ENCODE data around the gene UCK2. TPM values are rescaled to one million over a fixed set of nuclear protein-coding genes. Genes with fewer than 3 reads are reported as not detected.

Gene UCK2
- total and polyA plus RNA-seq, 2 of the 8 experiments (the other 6 are each of a cell fraction or from before 2014, with no cell fraction given) = 103 to 109 TPM

- Histone ChIP-seq H3K4me2 (ENCODE audit: insufficient read depth in 1 of 2, low read depth in 2 of 2, low read length in 2 of 2) (no peak overlapping the region), H2AFZ (ENCODE audit: low read length) (no peak overlapping the region), H2BK15ac (ENCODE audit: low read length) (no peak overlapping the region), H3K23me2 (ENCODE audit: low read depth, low read length) (no peaks in the 10 kb centered on the region), H3K36me3 (ENCODE audit: control insufficient read depth in 2 of 4, insufficient read depth in 4 of 4, low read length in 3 of 4) (peaks cover 11 to 50% (median 32%) of the 10 kb centered on the region in 4 experiments), H3K79me1 (ENCODE audit: low read depth, low read length) (peaks cover 12% of the 10 kb centered on the region), H2AK5ac (ENCODE audit: low read depth, low read length) (no peak overlapping the region), H3K9ac (replicated peaks in 1 of 4; ENCODE audit: extremely low read depth in 1 of 4, low read depth in 3 of 4, low read length in 3 of 4) (no peak overlapping the region), H3K23ac (ENCODE audit: insufficient read length) (no peak overlapping the region), H2BK5ac (ENCODE audit: low read depth, low read length) (no peak overlapping the region), H4K20me1 (replicated peaks in 1 of 2; ENCODE audit: control insufficient read depth in 1 of 2, insufficient read depth in 2 of 2, low read length in 2 of 2) (peaks cover 19 to 20% of the 10 kb centered on the region in 2 experiments), H3K14ac (ENCODE audit: insufficient read length) (no peak overlapping the region), H3K4me1 (replicated peaks in 1 of 4; ENCODE audit: control insufficient read depth in 3 of 4, insufficient read depth in 4 of 4, low read length in 3 of 4) (no peaks in the 10 kb centered on the region), H4K91ac (replicated peaks; ENCODE audit: insufficient read length, low read length) (no peak overlapping the region), H3K27ac (ENCODE audit: low read depth, low read length) (no peak overlapping the region), H2BK120ac (replicated peaks; ENCODE audit: low read depth, low read length) (no peak overlapping the region), H3K79me2 (ENCODE audit: control insufficient read depth in 1 of 2, insufficient read depth in 2 of 2, low read length in 2 of 2) (peaks cover 8 to 62% of the 10 kb centered on the region in 2 experiments; a peak in 3 of 4 replicates), H3K18ac (ENCODE audit: extremely low read depth, low read length) (no peak overlapping the region), H3K27me3 (replicated peaks in 1 of 4; ENCODE audit: control insufficient read depth in 3 of 4, extremely low read depth in 1 of 4, insufficient read depth in 3 of 4, low read length in 3 of 4) (no peaks in the 10 kb centered on the region), H2BK20ac (ENCODE audit: low read length) (no peak overlapping the region), H3K4ac (replicated peaks; ENCODE audit: insufficient read length, low read depth, low read length) (no peak overlapping the region), H4K8ac (ENCODE audit: extremely low read depth, insufficient read depth, low read length) (no peak overlapping the region), H2BK12ac (ENCODE audit: low read depth, low read length) (no peak overlapping the region), H3K56ac (replicated peaks; ENCODE audit: insufficient read length, low read depth, low read length) (no peak overlapping the region), H3K4me3 (ENCODE audit: extremely low read depth in 1 of 4, insufficient read depth in 2 of 4, low read depth in 3 of 4, low read length in 4 of 4) (no peak overlapping the region), H3K9me3 (ENCODE audit: insufficient read depth in 2 of 2, low read depth in 1 of 2, low read length in 1 of 2) (no peaks in the 10 kb centered on the region), H4K5ac (ENCODE audit: insufficient read length, low read depth, low read length) (no peak overlapping the region)
- ChIA-PET POLR2A (ENCODE audit: partially characterized antibody) (interaction anchor here (1.4 kb wide), 1 partner anchor 12 kb away, joined by 4 read pairs; no protein-coding TSS in a partner anchor), CTCF (ENCODE audit: partially characterized antibody) (interaction anchor here (0.8 to 1.4 kb wide), 3 partner anchors 10 to 23 kb away, joined by 4 to 5 read pairs (median 4); no protein-coding TSS in a partner anchor)
- FAIRE-seq = no peak
- DNase-seq (ENCODE audit: low read depth in 1 of 2, low spot score in 2 of 2) = no peak
- 89% methylated on average over 7 of the region's 7 CpGs; no CpG with 5 or more reads in 1 of the 2 experiments for WGBS, 2 experiments (ENCODE audit: extremely low coverage in 1 of 2, insufficient coverage in 1 of 2, insufficient read length in 1 of 2, insufficient replicate concordance in 2 of 2, low coverage in 1 of 2, low lambda C conversion rate in 2 of 2, missing lambda C conversion rate in 1 of 2)
- TF ChIP-seq, protein P1, sequence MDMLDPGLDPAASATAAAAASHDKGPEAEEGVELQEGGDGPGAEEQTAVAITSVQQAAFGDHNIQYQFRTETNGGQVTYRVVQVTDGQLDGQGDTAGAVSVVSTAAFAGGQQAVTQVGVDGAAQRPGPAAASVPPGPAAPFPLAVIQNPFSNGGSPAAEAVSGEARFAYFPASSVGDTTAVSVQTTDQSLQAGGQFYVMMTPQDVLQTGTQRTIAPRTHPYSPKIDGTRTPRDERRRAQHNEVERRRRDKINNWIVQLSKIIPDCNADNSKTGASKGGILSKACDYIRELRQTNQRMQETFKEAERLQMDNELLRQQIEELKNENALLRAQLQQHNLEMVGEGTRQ (IDR thresholded peaks at IDR 0.05; ENCODE audit: low read length) = no peak
- TF ChIP-seq SP4 (IDR thresholded peaks at IDR 0.05; ENCODE audit: low read length) (no peak), SIN3A (conservative IDR thresholded peaks at IDR 0.05 in 1 of 2, IDR thresholded peaks at IDR 0.05 in 1 of 2; ENCODE audit: low read depth in 1 of 2, low read length in 2 of 2) (no peak), BCL11A (IDR thresholded peaks at IDR 0.05; ENCODE audit: low read depth in 2 of 2, low read length in 2 of 2) (no peak), TAF1 (IDR thresholded peaks at IDR 0.05; ENCODE audit: low read depth, low read length) (no peak), JUN (IDR thresholded peaks at IDR 0.05; ENCODE audit: low read depth, low read length) (no peak), EZH2 (IDR thresholded peaks at IDR 0.05; ENCODE audit: low read depth, low read length, severe bottlenecking) (no peak), SP2 (IDR thresholded peaks at IDR 0.05; ENCODE audit: low read length) (no peak), EGR1 (IDR thresholded peaks at IDR 0.05; ENCODE audit: borderline replicate concordance, low read depth, low read length) (no peak), JUND (IDR thresholded peaks at IDR 0.05; ENCODE audit: low read length) (no peak), TBP (IDR thresholded peaks at IDR 0.05; ENCODE audit: low read depth, low read length) (no peak), SAP30 (IDR thresholded peaks at IDR 0.05; ENCODE audit: insufficient read depth, insufficient replicate concordance, low read length) (no peak)
Observed at GRCh38 chr1:165891111-165891860, 63.9 kb downstream of the UCK2 start.

All from H1 (cell line).